Breast epithelium (tissue), 4 donors: ENCODE data around the gene ROR2. TPM values are rescaled to one million over a fixed set of nuclear protein-coding genes. Genes with fewer than 3 reads are reported as not detected.

ENCODE experiments used
- DNase-seq, 2 donors: peaks; one replicate each; pipeline ENCODE4 v3.0.0-alpha.2; 2019; ENCODE audit warnings: low spot score in 2 of 2
- H3K27ac ChIP-seq, 2 donors: fragments of 200-600 bp; sonication (generic) in 1 of 2; one replicate each; pipeline ENCODE4 v1.5.1; 2016 to 2019; ENCODE audit warnings: mild to moderate bottlenecking in 1 of 2
- H3K27me3 ChIP-seq, 2 donors: fragments of 200-600 bp; sonication (generic) in 1 of 2; one replicate each; pipeline versions ENCODE4 v1.5.1 to v1.6.0; 2017 to 2019; ENCODE audit warnings: control low read depth in 1 of 2, mild to moderate bottlenecking in 1 of 2
- H3K36me3 ChIP-seq: fragments of 200-600 bp; one replicate; pipeline ENCODE4 v1.5.1; 2019
- H3K4me1 ChIP-seq, 2 donors: fragments of 200-600 bp; sonication (generic); one replicate each; pipeline ENCODE4 v1.5.1; 2016 to 2019; ENCODE audit warnings: control low read depth in 1 of 2
- H3K4me3 ChIP-seq, 3 donors: fragments of 200-600 bp; sonication (generic); 1 replicate in 2 of 3; 2 replicates in 1 of 3; pipeline ENCODE4 v1.5.1; 2016 to 2019; ENCODE audit warnings: mild to moderate bottlenecking in 3 of 3, moderate library complexity in 2 of 3
- H3K9me3 ChIP-seq, 2 donors: fragments of 200-600 bp; sonication (generic) in 1 of 2; one replicate each; pipeline ENCODE4 v1.5.1; 2016 to 2019; ENCODE audit warnings: control low read depth in 1 of 2
- CTCF ChIP-seq, 3 donors: fragments of 450-650 bp; IDR thresholded peaks; one replicate each; pipeline ENCODE4 v1.5.1; 2016 to 2017; ENCODE audit warnings: antibody characterized with exemption in 3 of 3, mild to moderate bottlenecking in 3 of 3, moderate library complexity in 3 of 3
- POLR2A ChIP-seq: fragments of 450-650 bp; IDR thresholded peaks from one replicate; pipeline ENCODE4 v1.6.1; 2016; ENCODE audit warnings: antibody characterized with exemption, mild to moderate bottlenecking, moderate library complexity
- POLR2AphosphoS5 ChIP-seq, 3 donors: sonication (generic); formaldehyde crosslinking; IDR thresholded peaks; one replicate each; pipeline ENCODE4 v1.6.1; 2017; ENCODE audit warnings: antibody characterized with exemption in 3 of 3
- intact Hi-C: fragments of 100-400 bp; cut with DNase I; formaldehyde crosslinking; loops from one replicate; pipeline ENCODE4 v1.15.1; 2023; ENCODE audit warnings: low total_unique reads
- total RNA-seq, 3 donors: library from RNA; depleted of rRNA; stranded (reverse); fragments of >200 nt; gene quantifications; one replicate each; pipeline ENCODE4 v1.1.0, GENCODE V29; 2016

ROR2 gene
- total RNA-seq, 3 donors from 2014 or later, result 2.1 to 25.6 (median 10.2) TPM

GRCh38 chr9:91591627-91592026, 358.4 kb downstream of the ROR2 start:
- DNase-seq, result no peak
- TF ChIP-seq POLR2AphosphoS5 (IDR thresholded peaks at IDR 0.05), result no peak
- TF ChIP-seq POLR2A, result no peak
- no peak for TF ChIP-seq CTCF (IDR thresholded peaks at IDR 0.05)
- intact Hi-C loops, result no loop called here
- H3K4me3 ChIP-seq, result no peak overlapping the region
- H3K27ac ChIP-seq, result no peak overlapping the region
- H3K4me1 ChIP-seq, result no peaks in the 10 kb centered on the region
- H3K36me3 ChIP-seq, result no peaks in the 10 kb centered on the region
- peaks cover 0 to 1% of the 10 kb centered on the region in 2 donors for H3K27me3 ChIP-seq
- H3K9me3 ChIP-seq, result no peaks in the 10 kb centered on the region

GRCh38 chr9:91589101-91589553, 360.9 kb downstream of the ROR2 start:
- Histone ChIP-seq H3K4me1 (no peaks in the 10 kb centered on the region), H3K9me3 (no peaks in the 10 kb centered on the region), H3K36me3 (no peaks in the 10 kb centered on the region), H3K27ac (peak overlapping the region in 1 of 2 donors; percentile 1), H3K27me3 (peaks cover 0 to 5% of the 10 kb centered on the region in 2 donors), H3K4me3 (peak overlapping the region in 1 of 3 donors; percentile 31)
- no peak for TF ChIP-seq POLR2AphosphoS5 (IDR thresholded peaks at IDR 0.05)
- no peak for TF ChIP-seq CTCF (IDR thresholded peaks at IDR 0.05)
- no peak for TF ChIP-seq POLR2A
- intact Hi-C loops, result no loop called here
- peak in 1 of 2 donors; percentile 23 for DNase-seq

GRCh38 chr9:91586282-91586681, 363.7 kb downstream of the ROR2 start:
- intact Hi-C loops, result no loop called here
- TF ChIP-seq POLR2A, result no peak
- no peak for TF ChIP-seq CTCF (IDR thresholded peaks at IDR 0.05)
- TF ChIP-seq POLR2AphosphoS5 (IDR thresholded peaks at IDR 0.05), result no peak
- Histone ChIP-seq H3K4me3 (no peak overlapping the region), H3K27me3 (peaks cover 0 to 5% of the 10 kb centered on the region in 2 donors), H3K4me1 (no peaks in the 10 kb centered on the region), H3K9me3 (no peaks in the 10 kb centered on the region), H3K36me3 (no peaks in the 10 kb centered on the region), H3K27ac (no peak overlapping the region)
- DNase-seq, result no peak

- no peak overlapping the region for H3K27ac ChIP-seq
- intact Hi-C loops, result no loop called here
- no peaks in the 10 kb centered on the region for H3K36me3 ChIP-seq
- H3K4me1 ChIP-seq, result no peaks in the 10 kb centered on the region
- H3K27me3 ChIP-seq, result peaks cover 0 to 5% of the 10 kb centered on the region in 2 donors
- DNase-seq, result no peak
- no peaks in the 10 kb centered on the region for H3K9me3 ChIP-seq
- H3K4me3 ChIP-seq, result no peak overlapping the region
- TF ChIP-seq POLR2A (no peak), CTCF (IDR thresholded peaks at IDR 0.05) (no peak), POLR2AphosphoS5 (IDR thresholded peaks at IDR 0.05) (no peak)
Observed at GRCh38 chr9:91583966-91584365, 366.1 kb downstream of the ROR2 start.

GRCh38 chr9:91583161-91583875, 366.7 kb downstream of the ROR2 start:
- Histone ChIP-seq H3K4me1 (no peaks in the 10 kb centered on the region), H3K9me3 (no peaks in the 10 kb centered on the region), H3K27me3 (peaks cover 0 to 5% of the 10 kb centered on the region in 2 donors), H3K36me3 (no peaks in the 10 kb centered on the region), H3K27ac (no peak overlapping the region), H3K4me3 (no peak overlapping the region)
- TF ChIP-seq POLR2A (no peak), POLR2AphosphoS5 (IDR thresholded peaks at IDR 0.05) (no peak), CTCF (IDR thresholded peaks at IDR 0.05) (no peak)
- DNase-seq, result no peak
- intact Hi-C loops, result no loop called here
